ENCODE data around the gene ARL13B.

GRCh38 chr3:94001191-94001590 is 21.2 kb downstream of the ARL13B start:
- TF ChIP-seq CTCF (IDR thresholded peaks at IDR 0.05; ENCODE audit: low read depth, low read length, poor library complexity, severe bottlenecking) (no peak), EZH2phosphoT487 (IDR thresholded peaks at IDR 0.05; ENCODE audit: borderline replicate concordance, low read length) (no peak)

All from DOHH2 (cell line).